Stimulated activated CD4-positive, alpha-beta T cell treated with anti-CD3 and anti-CD28 coated beads, Interleukin-4, amount 100 ng/mL, for 48 hours (primary cell): ENCODE results near the gene PDSS2.
"Not testable (repeated sequence)": the region's sequence is repeated elsewhere in the genome, so short reads cannot be mapped to it uniquely, and the experiment has no call there.

Experiments used
- DNase-seq, 2 donors: peaks; one replicate each; pipeline ENCODE4 v3.0.0-alpha.2; 2020; ENCODE audit warnings: low read depth in 2 of 2

The PDSS2 gene

DNA sequence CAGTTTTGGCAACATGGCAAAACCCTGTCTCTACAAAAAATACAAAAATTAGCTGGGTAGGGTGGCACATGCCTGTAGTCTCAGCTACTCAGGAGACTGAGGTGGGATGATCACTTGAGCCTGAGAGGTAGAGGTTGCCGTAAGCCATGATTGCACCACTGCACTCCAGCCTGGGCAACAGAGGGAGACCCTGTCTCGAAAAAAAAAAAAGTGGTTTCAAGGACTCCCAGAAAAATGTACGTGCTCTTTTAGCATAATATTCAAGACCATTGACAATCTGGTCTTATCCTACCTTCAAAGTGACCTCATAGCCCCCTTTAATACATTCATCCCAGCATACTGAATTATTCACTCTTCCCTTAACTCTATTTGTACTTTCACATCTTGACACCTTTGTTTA is 16.0 kb upstream of the PDSS2 start:
- DNase-seq: not testable (repeated sequence)

DNA sequence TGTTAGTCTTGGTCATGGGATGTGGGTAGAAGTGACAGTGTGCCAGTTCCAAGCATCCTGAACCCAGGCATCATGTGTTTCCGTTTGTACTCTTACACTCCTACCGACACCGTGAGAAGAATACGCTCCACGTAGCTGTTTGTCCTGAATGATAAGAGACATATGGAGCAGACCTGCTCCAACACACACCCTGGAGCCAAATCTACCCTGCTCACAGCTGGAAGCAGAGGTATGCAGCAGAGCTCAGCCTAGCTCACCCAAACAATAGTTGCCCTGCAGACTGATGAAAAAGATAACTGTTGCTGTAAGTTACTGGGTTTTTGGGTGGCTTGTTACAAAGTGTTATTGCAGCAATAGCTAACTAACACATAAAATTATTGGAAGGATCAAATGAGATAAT is 14.3 kb upstream of the PDSS2 start:
- DNase-seq: no peak

GRCh38 chr6:107470364-107470763 is 11.0 kb upstream of the PDSS2 start:
- DNase-seq: no peak

- no peak for DNase-seq
Measured at GRCh38 chr6:107466062-107466461, 6.7 kb upstream of the PDSS2 start.

- DNase-seq: no peak
Measured at GRCh38 chr6:107460083-107460631, 793 bp upstream of the PDSS2 start.

DNA sequence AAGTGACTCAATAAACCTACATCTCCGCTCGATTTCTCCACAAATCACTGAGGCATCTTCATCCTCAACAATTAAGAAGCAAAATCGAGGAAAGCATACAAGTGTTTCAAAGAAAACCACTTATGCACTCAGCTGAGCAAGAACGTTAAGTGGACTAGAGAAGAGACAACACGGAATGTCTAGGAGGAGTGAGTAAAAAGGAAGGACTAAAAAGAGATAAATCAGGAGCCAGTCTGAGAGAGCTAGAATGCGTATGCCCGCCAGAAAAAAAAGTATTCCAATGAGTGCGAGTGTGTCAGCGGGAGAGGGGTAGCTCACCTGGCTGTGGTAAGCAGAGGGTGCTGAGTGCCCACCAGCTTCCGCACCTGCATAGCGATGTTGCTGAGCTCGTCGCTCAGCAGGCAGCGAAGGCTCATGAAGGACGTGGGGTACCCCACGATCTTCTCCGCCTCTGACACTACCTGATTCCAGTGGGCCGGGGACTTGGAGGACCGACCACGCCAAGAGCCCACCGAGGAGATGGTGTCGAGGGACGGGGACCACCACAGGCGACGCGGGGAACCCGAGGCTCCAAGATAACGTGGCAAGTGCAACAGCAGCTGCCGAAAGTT is 587 bp downstream of the PDSS2 start:
- peak; percentile 8 to 11 for DNase-seq

- no peak for DNase-seq
Measured at GRCh38 chr6:107448776-107449175, 10.6 kb downstream of the PDSS2 start.

DNA sequence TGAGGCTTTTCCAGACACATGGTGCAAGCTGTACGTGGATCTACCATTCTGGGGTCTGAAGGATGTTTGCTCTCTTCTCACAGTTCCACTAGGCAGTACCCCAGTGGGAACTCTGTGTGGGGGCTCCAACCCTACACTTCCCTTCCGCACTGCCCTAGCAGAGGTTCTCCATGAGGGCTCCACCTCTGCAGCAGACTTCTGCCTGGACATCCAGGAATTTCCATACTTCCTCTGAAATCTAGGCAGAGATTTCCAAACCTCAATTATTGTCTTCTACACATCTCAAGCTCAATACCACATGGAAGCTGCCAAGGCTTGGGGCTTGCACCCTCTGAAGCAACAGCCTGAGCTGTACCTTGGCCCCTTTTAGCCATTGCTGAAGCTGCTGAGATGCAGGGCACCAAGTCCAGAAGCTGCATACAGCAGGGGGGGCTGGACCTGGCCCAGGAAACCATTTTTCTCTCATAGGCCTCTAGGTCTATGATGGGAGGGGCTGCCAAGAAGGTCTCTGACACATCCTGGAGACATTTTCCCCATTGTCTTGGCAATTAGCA is 11.6 kb downstream of the PDSS2 start:
- no peak for DNase-seq

DNA sequence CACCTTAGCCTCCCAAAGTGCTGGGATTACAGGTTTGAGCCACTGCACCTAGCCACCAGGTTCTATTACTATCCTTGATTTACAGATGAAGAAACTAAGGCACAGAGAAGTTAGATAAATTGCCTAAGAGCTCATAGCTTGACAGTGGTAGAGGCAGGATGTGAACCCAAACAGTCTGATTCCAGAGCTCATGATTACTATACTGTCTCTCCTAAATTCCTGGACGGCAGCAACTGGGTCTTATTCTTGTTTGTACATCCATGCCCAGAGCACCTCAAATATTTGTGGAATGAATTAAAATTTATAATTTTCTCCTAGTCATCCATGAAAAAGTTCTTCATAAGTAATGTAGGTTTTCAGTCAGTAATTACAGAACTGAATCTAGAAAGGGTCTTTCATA is 15.1 kb downstream of the PDSS2 start:
- DNase-seq: no peak

- no peak for DNase-seq
Measured at GRCh38 chr6:107443608-107444267, 15.6 kb downstream of the PDSS2 start.

- no peak for DNase-seq
Measured at GRCh38 chr6:107442938-107443607, 16.3 kb downstream of the PDSS2 start.

- DNase-seq: no peak
Measured at GRCh38 chr6:107441682-107442081, 17.7 kb downstream of the PDSS2 start.

- no peak for DNase-seq
Measured at GRCh38 chr6:107440936-107441335, 18.4 kb downstream of the PDSS2 start.

DNA sequence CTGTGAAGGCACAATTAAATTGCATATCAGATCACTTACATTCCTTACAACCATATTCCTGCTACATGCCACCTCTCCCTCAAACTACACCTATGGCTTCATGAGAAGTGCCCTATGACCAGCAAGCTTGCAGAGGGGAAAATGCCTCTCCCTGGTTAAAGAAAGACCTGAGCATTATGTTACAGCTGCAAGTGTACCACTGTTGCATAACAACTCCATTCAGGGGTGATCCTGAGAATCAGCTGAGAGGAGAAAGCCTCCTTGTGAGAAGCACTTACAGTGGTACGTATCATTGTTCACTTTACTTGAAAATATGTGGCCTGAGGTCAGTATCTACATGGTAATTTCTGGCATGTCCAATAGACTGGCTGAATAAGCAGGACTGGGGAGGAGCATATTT is 20.0 kb downstream of the PDSS2 start:
- DNase-seq: no peak

- no peak for DNase-seq
Measured at GRCh38 chr6:107437691-107438090, 21.7 kb downstream of the PDSS2 start.

GRCh38 chr6:107436881-107437280 is 22.5 kb downstream of the PDSS2 start:
- DNase-seq: no peak

- no peak for DNase-seq
Measured at GRCh38 chr6:107435798-107436197, 23.6 kb downstream of the PDSS2 start.

DNA sequence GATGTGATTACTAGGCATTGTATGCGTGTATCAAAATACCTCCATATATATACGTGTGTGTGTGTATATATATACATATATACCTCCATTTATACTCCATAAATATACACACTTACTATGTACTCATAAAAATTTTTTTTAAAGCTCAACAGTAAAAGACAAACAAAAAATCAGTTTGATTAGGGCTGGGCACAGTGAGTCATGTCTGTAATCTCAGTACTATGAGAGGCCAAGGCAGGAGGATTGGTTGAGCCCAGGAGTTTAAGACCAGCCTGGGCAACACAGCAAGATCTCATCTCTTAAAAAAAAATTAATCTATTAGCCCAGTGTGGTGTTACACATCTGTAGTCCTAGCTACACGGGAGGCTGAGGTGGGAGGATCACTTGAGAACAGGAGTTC is 24.6 kb downstream of the PDSS2 start:
- no peak for DNase-seq

- not testable (repeated sequence) for DNase-seq
Measured at GRCh38 chr6:107425951-107426350, 33.4 kb downstream of the PDSS2 start.

- DNase-seq: no peak
Measured at GRCh38 chr6:107423474-107423990, 35.8 kb downstream of the PDSS2 start.

DNA sequence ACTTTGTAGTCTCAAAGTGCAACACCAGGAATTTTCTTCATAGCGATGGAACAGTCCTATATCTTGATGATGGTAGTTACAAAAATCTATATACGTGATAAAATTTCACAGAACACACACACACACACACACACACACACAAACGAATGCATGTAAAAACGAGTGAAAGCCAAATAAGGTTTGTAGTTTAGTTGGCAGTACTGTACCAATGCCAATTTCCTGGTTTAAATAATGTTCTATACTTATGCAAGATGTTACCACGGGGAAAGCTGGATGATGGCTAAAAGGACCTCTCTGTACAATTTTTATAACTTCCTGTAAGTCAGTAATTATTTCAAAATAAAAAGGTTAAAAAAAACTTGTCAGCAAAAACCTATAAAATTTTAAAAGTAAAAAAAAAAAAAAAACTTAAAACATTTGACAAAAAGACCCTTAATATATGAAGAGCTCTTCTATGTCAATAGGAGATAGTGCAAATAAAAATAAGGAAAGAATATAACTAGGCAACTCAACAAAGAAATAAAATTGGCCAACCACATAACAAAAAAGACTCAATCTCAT is 37.6 kb downstream of the PDSS2 start:
- no peak for DNase-seq

DNA sequence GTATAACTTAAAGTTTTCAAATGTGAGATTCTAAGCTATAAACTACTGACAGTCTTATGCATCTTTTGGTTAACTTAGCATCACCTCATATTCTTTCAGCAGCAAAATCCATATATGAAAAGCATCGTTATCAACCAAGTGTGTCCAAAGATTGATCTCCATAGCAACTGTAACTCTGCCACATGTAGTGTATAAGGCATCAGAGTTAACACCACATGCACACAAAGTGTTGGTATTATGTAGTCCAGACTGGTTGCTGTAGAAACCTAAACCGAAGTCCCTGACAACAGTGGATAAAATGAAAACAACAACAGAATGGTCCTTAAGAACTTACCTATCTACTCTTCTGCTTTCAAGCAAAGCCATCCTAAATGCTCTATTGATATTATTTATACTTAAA is 39.6 kb downstream of the PDSS2 start:
- no peak for DNase-seq
